Body of pancreas (tissue), 4 donors: ENCODE measurements around the gene CNTNAP2.

Experiments used
- CTCF ChIP-seq, 7 experiments: fragments of 450-650 bp in 4 of 7; fragments of 200-600 bp in 3 of 7; sonication (generic) in 3 of 7; IDR thresholded peaks; one replicate each; pipeline ENCODE4 v1.5.1; 2016 to 2019; ENCODE audit warnings: antibody characterized with exemption in 7 of 7
- POLR2A ChIP-seq, 3 donors: fragments of 450-650 bp; IDR thresholded peaks; one replicate each; pipeline ENCODE4 v1.6.1; 2016; ENCODE audit warnings: antibody characterized with exemption in 3 of 3, mild to moderate bottlenecking in 2 of 3

- TF ChIP-seq CTCF (IDR thresholded peaks at IDR 0.05) (no peak), POLR2A (IDR thresholded peaks at IDR 0.05) (no peak)
These were observed 2107.1 kb downstream of the CNTNAP2 start for GRCh38 chr7:148223738-148224137.
